HG02938 (cell line): ENCODE data around the gene LGALS4.
"Not testable (repeated sequence)": the region's sequence is repeated elsewhere in the genome, so short reads cannot be mapped to it uniquely, and the experiment has no call there.

Source experiments
- ATAC-seq: cut with Tn5 transposase; IDR thresholded peaks from one replicate; pipeline ENCODE4 v1.9.1; 2021; ENCODE audit warnings: mild to moderate bottlenecking, moderate library complexity; ENCODE audit not compliant: unreplicated experiment

LGALS4 gene

DNA sequence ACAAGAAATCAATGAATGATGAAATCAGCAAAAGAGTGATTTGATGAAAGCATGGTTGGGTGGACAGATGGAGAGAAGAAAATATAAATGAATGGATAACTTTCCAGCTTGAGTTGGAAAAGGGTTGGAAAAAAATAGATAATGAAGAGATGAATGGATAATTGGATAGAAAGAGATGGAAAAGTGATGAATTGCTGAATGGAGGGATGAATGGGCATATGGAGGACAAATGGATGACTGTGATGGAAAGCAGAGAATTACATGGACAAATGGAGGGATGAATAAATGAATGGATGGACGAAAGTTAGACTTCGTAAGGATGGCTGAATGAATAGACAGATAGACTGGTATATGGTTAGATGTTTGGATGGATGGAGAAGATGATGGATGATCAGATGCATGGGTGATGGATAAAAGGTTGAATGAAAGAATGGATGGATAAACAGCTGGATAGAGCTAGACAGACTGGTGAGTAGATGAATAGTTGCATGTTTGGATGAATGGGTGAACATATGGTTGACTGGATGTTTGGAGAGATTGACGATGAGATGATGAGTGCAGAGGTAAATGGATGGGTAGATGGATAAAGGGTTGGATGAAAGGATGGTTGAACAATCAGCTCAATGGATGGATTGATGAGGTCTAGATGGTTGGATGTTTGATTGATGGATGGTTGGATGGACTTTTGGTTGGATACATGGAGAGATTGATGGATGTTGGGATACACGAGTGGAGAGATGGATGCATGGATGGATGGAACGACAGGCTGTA is 12.0 kb downstream of the LGALS4 start:
- no peak for ATAC-seq

DNA sequence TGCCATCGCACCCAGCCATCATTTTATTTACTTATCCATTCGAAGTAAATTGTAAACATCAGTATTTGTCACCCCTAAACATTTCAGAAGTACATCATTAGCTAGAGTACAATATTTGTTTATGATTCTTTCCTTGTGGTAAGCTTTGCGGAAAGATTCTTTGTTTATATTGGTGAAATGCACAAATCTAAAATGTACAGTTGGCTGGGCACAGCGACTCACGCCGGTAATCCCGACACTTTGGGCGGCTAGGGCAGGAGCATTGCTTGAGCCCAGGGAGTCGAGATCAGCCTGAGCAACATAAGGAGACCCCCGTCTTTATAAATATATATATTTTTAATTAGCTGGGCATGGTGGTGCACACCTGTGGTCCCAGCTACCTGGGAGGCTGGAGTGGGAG is 13.6 kb downstream of the LGALS4 start:
- ATAC-seq: no peak

DNA sequence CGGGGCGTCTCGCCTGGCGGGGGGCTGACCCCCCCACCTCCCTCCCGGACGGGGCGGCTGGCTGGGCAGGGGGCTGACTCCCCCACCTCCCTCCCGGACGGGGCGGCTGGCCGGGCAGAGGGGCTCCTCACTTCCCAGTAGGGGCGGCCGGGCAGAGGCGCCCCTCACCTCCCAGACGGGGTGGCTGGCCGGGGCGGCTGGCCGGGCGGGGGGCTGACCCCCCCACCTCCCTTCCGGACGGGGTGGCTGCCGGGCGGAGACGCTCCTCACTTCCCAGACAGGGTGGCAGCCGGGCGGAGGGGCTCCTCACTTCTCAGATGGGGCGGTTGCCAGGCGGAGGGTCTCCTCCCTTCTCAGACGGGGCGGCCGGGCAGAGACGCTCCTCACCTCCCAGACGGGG is 15.0 kb downstream of the LGALS4 start:
- not testable (repeated sequence) for ATAC-seq

DNA sequence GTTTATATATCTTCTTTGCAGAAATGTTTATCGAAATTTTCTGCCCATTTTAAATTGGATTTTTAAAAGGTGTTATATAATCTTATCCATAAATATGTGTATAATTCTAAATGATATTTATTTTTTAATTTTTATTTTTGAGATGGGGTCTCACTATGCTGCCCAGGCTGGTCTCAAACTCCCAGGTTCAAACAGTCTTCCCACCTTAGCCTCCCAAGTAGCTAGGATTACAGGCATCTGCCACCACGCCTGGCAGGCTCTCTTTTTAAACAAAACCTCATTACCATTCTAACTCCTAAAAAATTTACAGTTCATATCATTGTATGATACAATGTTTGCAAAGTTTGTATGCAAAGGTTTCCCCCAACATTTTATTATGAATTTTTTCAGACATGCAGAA is 16.6 kb downstream of the LGALS4 start:
- no peak for ATAC-seq

DNA sequence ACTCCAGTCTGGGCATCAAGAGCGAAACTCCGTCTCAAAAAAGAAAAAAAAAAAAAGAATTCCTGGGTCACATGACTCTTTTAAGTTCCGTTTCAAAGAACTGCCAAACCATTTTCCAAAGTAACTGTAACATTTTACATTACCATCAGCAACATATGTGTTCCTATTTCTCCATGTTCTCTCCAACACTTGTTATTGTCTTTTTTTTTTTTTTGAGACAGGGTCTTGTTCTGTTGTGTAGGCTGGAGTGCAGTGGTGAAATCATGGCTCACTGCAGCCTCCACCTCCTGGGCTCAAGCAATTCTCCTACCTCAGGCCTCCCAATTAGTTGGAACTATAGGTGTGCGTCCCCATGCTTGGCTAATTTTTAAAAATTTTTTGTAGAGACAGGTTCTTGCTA is 17.2 kb downstream of the LGALS4 start:
- no peak for ATAC-seq

DNA sequence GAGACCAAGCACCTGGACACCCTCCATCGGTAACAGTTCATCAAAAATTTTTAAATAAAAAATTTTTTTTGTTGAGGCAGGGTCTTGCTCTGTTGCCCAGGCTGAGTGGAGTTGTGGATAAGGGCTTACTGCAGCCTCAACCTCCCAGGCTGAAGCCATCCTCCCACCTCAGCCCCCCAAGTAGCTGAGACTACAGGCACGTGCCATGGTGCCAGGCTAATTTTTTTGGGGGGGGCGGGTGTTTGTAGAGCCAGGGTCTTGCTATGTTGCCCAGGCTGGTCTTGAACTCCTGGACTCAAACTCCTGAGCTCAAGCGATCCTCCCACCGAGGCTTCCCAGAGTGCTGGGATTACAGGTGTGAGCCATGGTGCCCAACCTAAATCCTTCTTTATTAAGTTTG is 19.1 kb downstream of the LGALS4 start:
- no peak for ATAC-seq

DNA sequence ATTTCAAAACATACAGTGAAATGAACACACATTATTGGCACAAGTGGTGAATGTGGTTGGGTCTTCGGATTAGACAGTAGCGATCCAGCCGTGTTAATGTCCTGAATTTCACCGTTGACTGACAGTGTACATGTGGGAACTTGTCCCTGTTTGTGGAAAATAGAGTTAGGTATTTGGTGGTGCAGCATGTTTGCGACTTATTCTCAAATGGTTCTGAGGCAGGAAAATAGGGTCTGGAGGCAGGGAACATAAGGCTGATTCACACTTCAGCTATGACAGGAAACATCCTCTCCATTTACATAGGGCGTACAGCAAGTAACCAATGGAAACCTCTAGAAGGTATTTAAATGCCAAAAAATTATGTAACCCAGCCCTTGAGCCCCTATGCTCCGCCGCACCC is 19.6 kb downstream of the LGALS4 start:
- ATAC-seq: no peak

DNA sequence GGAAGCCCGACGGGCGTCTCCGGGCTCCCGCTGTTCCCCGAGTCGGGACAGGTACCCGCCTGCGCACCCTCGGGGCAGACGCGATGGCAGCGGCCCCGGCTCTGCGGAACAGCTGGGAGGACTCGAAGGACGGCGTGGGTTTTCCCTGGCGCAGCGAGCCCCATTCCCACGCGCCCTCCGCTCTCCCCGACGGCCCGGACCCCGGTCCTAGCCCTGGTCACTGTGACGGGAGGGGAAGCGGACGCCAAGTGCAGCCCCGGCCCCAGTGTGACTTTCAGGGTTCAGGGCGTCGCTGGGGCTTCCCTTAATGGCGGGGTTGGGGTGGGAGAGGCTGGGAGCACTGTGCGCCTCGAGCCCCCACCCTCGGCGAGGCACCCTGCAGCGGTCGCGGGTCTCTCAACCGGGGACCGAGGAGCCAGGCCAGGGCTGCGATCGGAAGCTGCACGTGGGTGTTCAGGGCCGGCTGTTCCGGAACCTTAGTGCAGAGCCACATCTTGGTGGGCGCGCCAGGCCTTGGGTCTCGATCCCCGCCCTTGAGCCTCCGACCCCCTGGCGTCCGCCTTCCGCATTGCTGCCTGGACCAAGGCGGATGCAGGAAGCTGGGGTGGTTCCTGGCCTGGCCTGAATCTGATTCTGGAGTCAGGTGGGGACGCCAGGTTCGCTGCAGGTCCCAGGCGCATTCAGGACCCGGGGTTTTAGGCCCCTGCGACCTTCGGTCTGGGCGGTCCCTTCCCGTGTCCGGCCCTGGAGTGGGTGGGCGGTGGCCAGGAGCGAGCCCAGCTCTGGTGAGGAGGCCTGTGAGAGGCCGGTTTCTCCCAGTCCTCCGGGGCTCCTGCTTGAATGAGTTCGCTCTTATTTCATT is 20.3 kb downstream of the LGALS4 start:
- ATAC-seq: no peak

DNA sequence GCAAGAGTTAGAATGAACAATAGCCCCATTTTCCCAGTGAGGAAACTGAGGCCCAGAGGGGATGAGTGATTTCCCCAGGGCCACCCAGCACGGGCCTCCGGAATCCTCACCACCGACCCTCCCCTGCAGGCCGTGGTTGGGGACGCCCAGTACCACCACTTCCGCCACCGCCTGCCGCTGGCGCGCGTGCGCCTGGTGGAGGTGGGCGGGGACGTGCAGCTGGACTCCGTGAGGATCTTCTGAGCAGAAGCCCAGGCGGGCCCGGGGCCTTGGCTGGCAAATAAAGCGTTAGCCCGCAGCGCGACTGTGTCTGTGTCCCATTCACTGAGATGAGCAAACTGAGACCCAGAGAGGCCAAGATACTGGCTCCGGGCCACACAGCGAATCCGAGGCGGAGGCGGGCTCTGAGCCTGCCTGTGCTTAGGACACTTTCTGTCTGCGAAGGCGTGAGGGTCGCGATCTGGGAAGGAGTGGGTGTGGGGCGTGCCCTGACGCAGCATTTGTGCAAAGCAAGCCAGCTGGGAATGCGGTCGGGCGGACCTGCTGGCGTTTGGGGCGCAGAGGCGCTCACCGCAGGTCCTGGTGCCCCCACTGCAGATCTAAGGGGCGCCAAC is 21.2 kb downstream of the LGALS4 start:
- not testable (repeated sequence) for ATAC-seq

DNA sequence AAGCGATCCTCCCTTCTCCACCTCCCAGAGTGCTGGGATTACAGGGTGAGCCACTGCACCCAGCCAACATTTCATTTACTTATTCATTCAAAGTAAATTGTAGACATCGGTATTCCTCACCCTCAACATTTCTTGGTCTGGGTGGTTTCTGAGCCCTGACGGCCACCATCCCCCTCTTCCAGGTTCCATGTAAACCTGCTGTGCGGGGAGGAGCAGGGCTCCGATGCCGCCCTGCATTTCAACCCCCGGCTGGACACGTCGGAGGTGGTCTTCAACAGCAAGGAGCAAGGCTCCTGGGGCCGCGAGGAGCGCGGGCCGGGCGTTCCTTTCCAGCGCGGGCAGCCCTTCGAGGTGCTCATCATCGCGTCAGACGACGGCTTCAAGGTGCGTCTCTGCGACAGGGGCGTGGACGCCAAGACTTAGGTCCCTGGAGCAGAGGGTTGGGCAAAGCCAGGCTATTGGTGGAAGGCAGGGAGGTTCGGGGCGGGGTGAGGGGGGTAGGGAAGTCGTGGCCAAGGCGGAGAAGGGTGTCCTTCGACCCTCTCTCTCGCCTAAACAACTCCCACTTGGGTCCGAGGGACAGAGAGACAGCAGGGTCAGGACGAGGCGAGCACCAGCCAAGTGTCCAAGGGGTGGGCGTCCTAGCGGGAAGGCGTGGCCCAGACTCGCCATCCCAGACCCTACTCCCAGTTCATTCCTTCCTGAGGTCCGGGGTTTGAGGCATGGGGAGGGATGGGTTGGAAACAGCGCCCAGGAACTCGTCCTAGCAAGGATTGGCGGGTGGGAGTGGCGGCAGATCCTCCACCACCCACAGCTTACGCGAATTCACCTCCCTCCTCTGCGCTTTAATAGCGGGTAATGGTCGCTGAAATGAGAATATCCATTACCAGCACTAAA is 22.0 kb downstream of the LGALS4 start:
- ATAC-seq: not testable (repeated sequence)

DNA sequence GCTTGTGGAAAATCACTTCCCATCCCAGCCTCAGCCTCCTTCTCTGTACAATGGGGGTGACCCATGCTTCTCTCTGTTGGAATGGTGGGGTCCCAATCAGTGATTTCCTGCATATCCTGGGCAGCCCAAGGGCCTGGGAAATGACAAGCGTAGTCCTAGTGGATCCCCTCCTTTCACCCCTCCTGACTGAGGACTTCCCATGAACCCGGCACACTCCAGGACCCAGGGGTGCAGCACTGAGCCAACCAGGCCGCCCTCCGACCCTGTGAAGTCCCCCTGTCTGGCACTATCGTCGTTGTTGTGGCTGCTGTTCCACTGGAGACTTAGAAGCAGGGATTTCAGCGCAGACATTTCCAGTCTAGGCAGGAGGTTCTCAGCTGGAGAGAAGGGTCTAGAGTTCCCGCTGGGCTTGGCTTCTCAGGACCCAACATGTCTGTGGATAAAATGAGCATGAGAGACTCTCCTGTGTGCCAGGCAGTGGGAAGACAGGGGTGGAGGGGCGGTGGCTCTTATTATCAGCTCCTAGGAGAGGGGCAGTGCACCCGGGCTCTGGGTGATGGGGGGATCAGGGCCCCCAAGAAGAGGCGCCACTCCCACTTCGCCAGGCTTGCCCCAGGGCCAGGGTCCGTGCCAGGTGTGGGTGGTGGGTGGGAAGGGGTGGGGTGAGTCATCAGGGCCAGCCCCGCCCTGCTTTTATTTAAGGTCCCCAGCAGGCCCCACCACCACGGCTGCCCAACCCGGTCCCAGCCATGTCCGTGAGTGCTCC is 24.1 kb downstream of the LGALS4 start, which contains the start of gene LGALS7B:
LGALS7B (plus strand) TSS at position 723 of the 766 bp plus-strand sequence; CDS start at position 750, 27 bp downstream.
- ATAC-seq: no peak

DNA sequence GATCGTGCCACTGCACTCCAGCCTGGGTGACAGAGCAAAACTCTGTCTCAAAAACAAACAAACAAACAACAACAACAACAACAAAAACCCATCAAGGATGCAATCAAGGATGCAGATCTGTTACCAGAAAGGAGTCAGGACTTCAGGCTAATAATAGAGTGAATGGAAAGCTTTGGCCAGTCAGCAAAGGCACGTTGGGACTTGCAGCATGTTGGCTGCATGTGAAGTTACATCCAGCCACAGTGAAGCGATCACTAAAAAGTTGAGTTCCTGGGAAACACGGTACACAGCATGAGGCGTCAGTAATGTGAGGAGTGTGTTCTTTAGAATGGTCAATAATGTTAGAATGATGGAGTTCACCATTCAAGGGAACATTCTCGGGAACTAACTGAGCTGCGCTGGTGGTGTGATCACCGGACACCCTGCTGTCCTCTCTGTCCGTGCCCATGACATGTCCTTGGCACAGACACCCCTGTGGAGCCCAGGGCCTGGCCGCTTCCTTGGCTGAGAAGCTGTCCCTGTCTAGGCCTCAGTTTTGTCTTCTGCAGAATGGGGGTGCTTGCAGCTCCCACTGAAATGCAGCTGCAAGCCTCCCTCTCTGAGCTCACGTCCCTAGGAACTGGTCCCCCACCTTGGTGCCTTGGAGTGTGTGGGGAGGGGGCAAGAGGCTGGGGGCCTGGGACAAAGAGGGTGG is 26.0 kb downstream of the LGALS4 start:
- no peak for ATAC-seq

DNA sequence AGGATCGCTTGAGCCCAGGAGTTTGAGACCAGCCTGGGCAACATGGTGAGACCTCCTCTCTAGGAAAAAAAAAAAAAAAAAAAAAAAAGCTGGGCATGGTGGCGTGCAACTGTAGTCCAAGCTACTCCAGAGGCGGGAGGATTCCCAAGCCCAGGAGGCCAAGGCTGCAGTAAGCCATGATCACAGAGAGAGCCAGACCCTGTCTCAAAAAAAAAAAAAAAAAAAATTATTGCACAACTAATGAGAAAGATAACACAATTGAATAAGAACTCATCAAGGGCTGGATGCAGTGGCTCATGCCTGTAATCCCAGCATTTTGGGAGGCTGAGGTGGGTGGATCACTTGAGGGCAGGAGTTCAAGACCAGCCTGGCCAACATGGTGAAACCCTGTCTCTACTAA is 26.7 kb downstream of the LGALS4 start:
- ATAC-seq: not testable (repeated sequence)

DNA sequence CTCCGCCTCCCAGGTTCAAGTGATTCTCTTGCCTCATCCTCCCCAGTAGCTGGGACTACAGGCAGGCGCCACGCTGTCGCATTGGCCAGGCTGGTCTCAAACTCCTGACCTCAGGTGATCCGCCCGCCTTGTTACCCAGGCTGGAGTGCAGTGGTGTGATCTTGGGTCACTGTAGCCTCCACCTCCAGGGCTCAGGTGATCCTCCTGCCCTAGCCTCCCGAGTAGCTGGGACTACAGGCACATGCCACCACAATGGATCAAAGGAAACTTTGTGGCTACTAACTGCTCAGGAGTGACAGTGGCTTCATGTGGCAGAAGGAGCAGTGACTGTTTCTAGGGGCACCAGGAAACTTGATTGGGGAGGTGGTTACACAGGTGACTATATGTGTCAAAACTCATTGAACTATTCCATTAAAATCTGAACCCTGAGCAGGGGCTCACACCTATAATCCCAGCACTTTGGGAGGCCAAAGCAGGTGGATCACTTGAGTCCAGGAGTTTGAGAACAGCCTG is 27.5 kb downstream of the LGALS4 start:
- no peak for ATAC-seq

DNA sequence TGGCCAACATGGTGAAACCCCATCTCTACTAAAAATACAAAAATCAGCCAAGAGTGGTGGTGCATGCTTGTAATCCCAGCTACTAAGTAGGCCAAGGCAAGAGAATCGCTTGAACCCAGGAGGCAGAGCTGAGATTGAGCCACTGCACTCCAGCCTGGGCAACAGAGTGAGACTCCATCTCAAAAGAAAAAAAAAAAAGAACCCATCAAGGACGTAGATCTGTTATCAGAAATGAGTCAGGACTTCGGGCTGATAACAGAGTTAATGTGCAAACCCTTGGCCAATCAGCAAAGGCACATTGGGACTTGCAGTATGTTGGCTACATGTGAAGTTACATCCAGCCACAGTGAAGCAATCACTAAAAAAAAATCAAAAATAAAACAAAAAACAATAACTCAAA is 28.5 kb downstream of the LGALS4 start:
- no peak for ATAC-seq

DNA sequence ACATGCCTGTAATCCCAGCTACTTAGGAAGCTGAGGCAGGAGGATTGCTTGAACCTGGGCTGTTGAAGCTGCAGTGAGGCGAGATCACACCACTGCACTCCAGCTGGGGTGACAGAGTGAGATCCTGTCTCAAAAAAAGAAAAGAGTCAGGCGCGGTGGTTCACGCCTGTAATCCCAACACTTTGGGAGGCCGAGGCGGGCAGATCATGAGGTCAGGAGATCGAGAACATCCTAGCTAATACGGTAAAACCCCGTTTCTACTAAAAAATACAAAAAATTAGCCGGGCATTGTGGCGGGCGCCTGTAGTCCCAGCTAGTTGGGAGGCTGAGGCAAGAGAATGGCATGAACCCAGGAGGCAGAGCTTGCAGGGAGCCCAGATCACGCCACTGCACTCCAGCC is 30.5 kb downstream of the LGALS4 start:
- ATAC-seq: not testable (repeated sequence)

DNA sequence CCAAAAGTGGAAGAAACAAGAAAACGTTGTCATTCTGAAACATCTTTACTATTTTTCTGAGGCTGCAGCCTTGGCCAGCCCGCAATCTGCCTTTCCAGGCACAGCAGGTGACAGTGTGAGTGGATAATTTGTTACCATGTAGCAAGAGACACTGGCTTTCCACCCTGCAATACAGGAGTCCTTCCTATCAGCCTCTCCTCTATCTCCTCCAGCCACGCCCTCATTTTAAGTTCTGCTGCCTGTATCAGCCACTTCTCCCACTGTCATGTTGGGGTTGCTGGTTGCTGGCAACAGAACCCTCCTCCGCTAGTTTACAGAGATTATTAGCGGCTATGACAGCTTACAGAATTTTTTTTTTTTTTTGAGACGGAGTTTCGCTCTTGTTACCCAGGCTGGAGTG is 31.7 kb downstream of the LGALS4 start:
- no peak for ATAC-seq

DNA sequence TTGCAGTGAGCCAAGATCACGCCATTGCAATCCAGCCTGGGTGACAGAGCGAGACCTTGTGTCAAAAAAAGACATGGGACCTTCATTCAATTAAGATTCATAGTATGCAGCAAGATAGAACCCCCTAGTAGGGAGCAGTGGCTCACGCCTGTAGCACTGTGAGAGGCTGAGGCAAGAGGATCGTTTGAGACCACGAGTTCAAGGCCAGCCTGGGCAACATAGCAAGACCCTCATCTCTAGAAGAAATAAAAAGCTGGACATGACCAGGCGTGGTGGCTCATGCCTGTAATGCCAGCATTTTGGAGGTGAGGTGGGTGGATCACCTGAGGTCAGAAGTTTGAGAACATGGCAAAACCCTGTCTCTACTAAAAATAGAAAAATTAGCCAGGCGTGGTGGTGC is 32.3 kb downstream of the LGALS4 start:
- no peak for ATAC-seq

DNA sequence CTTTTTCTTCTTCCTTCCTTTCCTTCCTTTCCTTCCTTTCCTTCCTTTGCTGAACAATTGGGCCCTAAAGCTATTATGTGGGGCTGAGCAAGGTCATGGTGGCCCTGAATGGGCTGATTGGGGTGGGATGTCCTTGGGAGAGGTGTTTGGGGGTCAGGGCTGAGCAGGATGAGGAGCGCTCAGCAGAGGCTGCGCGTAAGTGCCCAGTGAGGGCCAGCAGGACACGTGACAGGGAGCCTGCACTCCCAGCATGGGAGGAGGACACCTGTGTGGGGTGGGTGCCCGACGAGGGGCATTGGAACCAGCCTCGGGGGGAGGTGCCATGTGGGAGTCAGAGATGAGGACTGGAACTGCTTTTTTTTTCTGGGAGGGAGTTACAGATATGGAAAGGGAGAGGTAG is 34.0 kb downstream of the LGALS4 start:
- no peak for ATAC-seq
